GM12892 (cell line): ENCODE measurements around the gene ELN.

Source experiments
- POLR2A ChIP-seq: IDR thresholded peaks from 2 replicates; pipeline ENCODE4 v1.6.1; 2011; ENCODE audit warnings: low read depth, low read length, control low read depth
- POLR2AphosphoS5 ChIP-seq: IDR thresholded peaks from 2 replicates; pipeline ENCODE4 v1.6.1; 2011; ENCODE audit warnings: low read depth, low read length, control low read depth
- TAF1 ChIP-seq: IDR thresholded peaks from 2 replicates; pipeline ENCODE4 v1.6.1; 2011; ENCODE audit warnings: low read depth, mild to moderate bottlenecking, control low read depth, low read length, borderline replicate concordance

GRCh38 chr7:74115326-74115725 lies 87.4 kb downstream of the ELN start:
- TF ChIP-seq POLR2AphosphoS5 (no peak), POLR2A (no peak), TAF1 (no peak)
